ENCODE results near the gene TMEM179.

DNA sequence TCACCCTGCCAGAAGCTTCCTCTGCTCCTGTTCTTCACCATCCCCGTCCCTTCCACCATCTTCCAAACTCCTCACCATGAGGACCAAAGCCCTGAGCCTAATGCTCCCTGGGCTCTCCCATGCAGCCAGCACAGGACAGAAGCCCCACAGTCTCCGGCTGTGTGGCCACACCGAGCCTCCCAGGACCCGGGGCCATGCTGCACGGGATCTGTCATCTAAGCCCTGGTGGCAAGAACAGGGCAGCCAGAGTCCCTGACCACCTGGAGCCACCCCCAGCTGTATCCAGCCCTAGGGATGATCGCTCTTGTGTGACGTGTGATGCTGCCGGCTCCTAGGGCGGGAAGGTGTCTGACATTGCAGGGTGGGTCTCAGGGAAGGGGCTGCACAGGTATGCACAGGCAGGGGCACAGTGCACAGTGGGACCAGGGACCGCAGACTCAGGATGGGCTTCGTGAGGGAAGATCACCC, 8.1 kb downstream of the TMEM179 start:
- no peak for TF ChIP-seq CTCF (IDR thresholded peaks at IDR 0.05; ENCODE audit: low read depth, low read length)
- TF ChIP-seq EZH2phosphoT487 (IDR thresholded peaks at IDR 0.05; ENCODE audit: low read depth), result no peak
